Measurements from ENCODE around the gene STRA6. TPM values are rescaled to one million over a fixed set of nuclear protein-coding genes. Genes with fewer than 3 reads are reported as not detected.
"Not testable (repeated sequence)": the region's sequence is repeated elsewhere in the genome, so short reads cannot be mapped to it uniquely, and the experiment has no call there.

STRA6 gene
- polyA plus RNA-seq, 1 donor, result 0.68 TPM

- DNase-seq, result no peak
These were observed 23.3 kb downstream of the STRA6 start for GRCh38 chr15:74179101-74179841.

DNA sequence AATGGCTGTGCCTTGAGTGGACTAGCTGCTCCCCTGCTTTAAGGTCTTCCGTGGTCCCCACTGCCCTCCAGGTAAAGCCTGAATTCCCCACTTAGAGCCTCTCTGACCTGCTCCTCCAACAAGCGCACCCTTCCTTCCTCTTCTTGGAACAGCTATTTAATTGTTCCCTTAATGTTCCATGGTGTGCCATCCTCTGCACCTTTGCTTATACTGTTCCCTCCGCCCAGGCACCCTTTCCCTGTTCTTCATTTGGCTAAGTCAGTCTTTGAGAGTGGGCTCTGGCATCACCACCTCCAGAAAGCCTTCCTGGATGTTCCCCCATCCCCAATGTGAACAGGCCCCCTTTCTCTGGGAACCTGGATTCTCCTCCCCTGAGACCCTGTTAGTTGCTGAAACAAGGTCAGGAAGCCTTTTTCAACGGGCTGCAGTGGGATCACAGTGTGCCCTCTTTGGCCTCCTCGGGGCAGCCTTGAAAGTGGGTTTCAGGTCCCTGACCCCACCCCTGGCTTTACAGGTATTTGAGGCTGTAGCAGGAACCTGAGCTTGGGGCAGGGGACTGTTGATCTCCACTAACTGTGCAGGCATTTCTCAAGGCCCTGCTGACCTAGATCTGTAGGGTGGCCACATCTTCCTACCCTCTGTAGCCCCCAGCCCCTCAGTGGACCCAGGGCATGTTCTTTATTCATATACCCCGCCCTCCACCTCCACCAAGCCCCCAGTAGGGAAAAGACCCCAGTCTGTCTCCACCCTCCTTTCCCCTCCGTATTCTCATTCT lies 24.1 kb downstream of the STRA6 start:
- no peak for DNase-seq

- DNase-seq, result no peak
These were observed 26.0 kb downstream of the STRA6 start for GRCh38 chr15:74176262-74177214.

- no peak for DNase-seq
These were observed 27.1 kb downstream of the STRA6 start for GRCh38 chr15:74175271-74176191.

DNA sequence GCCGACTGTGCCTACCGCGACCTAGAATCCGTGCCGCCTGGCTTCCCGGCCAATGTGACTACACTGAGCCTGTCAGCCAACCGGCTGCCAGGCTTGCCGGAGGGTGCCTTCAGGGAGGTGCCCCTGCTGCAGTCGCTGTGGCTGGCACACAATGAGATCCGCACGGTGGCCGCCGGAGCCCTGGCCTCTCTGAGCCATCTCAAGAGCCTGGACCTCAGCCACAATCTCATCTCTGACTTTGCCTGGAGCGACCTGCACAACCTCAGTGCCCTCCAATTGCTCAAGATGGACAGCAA lies 27.7 kb downstream of the STRA6 start:
- DNase-seq, result no peak

GRCh38 chr15:74174219-74174957 lies 28.2 kb downstream of the STRA6 start:
- DNase-seq, result peak; percentile 92

- DNase-seq, result peak; percentile 92
These were observed 29.0 kb downstream of the STRA6 start, which contains the start of gene ISLR for GRCh38 chr15:74173380-74174218. TSS of gene ISLR (plus strand) at chr15:74173710. CDS start at chr15:74174859, 1,149 bp downstream.

GRCh38 chr15:74172701-74173379 lies 29.7 kb downstream of the STRA6 start:
- DNase-seq, result peak; percentile 84

GRCh38 chr15:74171965-74172541 lies 30.5 kb downstream of the STRA6 start:
- no peak for DNase-seq

DNA sequence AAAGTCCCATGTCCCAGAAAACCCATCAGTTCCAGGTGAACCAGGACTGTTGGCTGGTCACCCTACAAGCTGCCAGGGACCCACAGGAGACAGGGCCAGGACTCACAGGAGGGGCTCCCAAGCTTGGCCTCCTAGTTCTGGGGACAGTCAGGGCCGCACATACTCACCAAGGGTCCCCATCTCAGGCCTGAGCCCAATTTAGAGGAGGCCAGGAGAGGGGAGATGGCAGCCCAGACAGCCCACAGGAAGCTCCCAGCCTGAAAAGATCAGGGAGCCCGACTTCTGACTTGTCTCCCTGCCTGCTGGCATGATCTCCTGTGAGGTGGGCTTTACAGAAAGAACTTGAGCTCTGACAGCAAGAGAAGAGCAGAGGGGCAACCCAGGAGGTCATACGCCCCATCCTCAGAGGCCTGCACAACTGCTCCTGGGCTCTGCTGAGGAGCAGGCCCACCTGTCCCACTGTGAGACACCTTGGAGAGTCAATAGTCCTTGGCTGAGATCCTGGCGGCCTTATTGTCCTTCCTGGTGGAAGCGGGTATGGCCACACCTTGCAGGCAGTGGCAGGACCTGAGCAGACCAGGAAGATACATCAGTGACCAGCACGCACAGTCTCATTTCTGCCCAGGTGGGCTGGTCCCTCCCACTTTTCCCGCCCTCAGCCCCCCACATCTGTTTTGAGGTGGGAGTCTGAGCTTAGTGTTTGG lies 31.6 kb downstream of the STRA6 start:
- no peak for DNase-seq

DNA sequence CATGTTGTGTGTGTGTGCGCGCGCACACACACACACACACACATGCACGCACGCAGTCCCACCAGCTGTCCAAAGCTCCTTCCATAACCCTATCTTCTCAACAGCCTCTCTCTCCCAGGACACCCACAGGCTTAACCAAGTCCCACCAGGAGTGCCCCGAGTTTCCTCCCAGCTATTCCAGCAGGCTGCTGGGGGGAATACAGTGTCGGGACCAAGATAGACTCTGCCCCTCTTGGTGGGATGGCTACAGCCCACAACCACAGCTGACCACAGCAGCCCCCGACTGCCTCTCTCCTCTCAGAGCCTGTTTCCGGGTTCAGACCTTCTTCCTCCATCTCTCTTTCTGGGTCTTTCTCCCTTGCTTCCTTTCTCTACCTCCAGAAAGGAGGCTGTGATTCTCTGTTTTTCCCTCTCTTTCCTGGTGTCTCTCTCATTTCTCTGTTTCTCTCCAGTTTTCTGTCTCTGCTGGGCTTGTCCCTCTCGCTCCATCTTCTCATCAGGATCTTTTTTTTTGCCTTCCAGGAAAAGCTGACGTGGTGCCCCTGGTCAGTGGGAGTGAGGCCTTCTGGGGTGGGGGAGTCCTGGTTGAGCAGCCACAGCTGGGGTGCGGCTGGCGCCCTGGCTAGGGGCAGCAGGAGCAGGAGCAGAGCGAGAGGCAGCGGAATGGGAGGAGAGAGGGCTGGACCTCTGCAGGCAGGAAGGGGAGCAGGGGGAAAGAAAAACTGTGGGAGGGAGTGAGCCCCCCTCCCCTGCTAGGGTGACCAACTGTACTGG lies 32.3 kb downstream of the STRA6 start:
- DNase-seq, result no peak

- peak; percentile 73 for DNase-seq
These were observed 33.9 kb downstream of the STRA6 start for GRCh38 chr15:74168711-74169126.

- DNase-seq, result no peak
These were observed 34.7 kb downstream of the STRA6 start for GRCh38 chr15:74167891-74168331.

DNA sequence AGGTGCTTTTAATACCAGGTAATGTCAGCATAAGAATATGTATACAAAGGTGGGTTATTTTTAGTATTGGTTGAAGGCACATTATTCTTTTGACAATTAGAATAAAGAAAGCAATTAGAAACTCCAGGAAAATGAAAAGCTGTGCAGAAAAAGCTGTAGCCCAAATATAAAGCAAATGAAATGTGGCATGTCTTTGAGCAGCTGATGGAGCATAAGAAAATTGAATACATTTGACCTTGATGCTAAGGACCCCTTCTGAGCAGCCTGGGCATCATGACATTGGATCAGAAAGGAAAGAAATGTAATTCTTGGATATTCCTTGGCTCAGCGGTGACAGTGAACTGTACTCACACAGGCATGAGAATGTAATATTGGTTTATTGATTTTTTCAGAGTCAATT lies 37.1 kb downstream of the STRA6 start:
- no peak for DNase-seq

DNA sequence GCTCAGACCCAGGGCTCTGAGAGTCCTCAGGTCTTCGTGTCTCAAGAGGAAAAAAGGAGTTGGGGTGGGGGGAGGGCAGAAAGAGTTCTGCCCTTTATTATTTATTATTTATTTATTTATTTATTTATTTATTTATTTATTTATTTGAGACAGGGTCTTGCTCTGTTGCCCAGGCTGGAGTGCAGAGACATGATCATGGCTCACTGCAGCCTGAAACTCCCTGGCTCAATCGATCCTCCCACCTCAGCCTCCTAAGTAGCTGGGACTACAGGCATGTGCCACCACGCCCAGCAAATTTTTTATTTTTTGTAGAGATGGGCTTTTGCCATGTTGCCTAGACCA lies 40.4 kb downstream of the STRA6 start:
- DNase-seq, result not testable (repeated sequence)

GRCh38 chr15:74160390-74160789 lies 42.2 kb downstream of the STRA6 start:
- DNase-seq, result not testable (repeated sequence)

GRCh38 chr15:74159773-74160172 lies 42.8 kb downstream of the STRA6 start:
- DNase-seq, result no peak

Measured in hindlimb muscle (tissue), 1 donor.